HFFc6 (cell line): ENCODE results near the gene NCAPG2. TPM values are rescaled to one million over a fixed set of nuclear protein-coding genes. Genes with fewer than 3 reads are reported as not detected.

Source experiments
- DNase-seq: peaks from one replicate; pipeline ENCODE4 v3.0.0-alpha.2; 2018
- H3K27ac Mint-ChIP-seq: 2 replicates; pipeline ENCODE4 v1.8.0; 2020; ENCODE audit warnings: mild to moderate bottlenecking, mixed read lengths
- H3K27me3 Mint-ChIP-seq: 2 replicates; pipeline ENCODE4 v1.8.0; 2021; ENCODE audit warnings: mild to moderate bottlenecking, moderate library complexity, mixed read lengths; ENCODE audit not compliant: insufficient read depth
- H3K36me3 Mint-ChIP-seq: 2 replicates; pipeline ENCODE4 v1.8.0; 2021; ENCODE audit warnings: low read depth, mixed read lengths
- H3K4me1 Mint-ChIP-seq: 2 replicates; pipeline ENCODE4 v1.8.0; 2020; ENCODE audit warnings: low read depth, mixed read lengths
- H3K4me3 Mint-ChIP-seq: 2 replicates; pipeline ENCODE4 v1.8.0; 2020; ENCODE audit warnings: mild to moderate bottlenecking, moderate library complexity, mixed read lengths
- H3K9me3 Mint-ChIP-seq: 2 replicates; pipeline ENCODE4 v1.8.0; 2020; ENCODE audit warnings: mild to moderate bottlenecking, mixed read lengths
- total RNA-seq, 6 experiments: library from RNA; stranded (reverse); fragmentation: NEBNext Ultra II Directional; extraction: Animal tissue kit (Norgen Biotek cat#: 25700); gene quantifications; 2 replicates in 1 of 6; 3 replicates in 5 of 6; pipeline ENCODE4 v1.2.3, GENCODE V29; 2021
- TF ChIP-seq, protein P1 (sequence below): fragments of 200-600 bp; sonication (generic); IDR thresholded peaks from 2 replicates; pipeline ENCODE4 v1.5.0; 2021; ENCODE audit warnings: antibody characterized with exemption, mild to moderate bottlenecking

The NCAPG2 gene
- total RNA-seq, 6 experiments from 2014 or later: 27.1 to 60.3 (median 54.8) TPM

DNA sequence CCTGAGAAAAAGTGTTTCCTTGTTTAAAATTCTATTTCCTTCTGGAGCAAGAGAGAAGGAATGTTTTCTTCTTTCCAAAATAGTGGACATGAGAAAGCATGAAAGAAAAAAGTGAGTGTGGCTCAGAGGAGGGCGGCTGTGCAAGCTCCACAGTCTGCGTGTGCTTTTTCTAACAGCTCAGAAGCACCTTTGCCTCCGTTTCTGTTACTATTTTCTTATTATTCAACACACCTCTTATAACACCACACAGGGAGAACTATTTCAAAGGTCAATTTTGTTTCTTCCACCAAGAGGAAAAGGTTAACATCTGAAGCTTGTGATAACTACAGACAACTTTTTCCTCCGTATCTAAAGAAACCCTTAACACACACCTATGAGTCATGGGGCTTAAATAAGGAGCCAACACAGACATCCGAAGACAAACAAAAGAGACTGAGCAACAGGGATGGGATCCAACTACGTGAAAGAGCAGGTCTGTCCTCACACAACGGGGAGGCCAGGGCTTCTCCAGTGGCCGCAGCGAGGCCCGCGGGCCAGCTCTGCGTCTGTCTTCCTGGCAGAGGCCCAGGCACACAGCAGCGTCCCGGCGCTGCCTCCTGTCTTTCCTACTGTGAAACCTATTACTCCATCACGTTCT, 36.2 kb upstream of the NCAPG2 start:
- DNase-seq: peak; percentile 72

DNA sequence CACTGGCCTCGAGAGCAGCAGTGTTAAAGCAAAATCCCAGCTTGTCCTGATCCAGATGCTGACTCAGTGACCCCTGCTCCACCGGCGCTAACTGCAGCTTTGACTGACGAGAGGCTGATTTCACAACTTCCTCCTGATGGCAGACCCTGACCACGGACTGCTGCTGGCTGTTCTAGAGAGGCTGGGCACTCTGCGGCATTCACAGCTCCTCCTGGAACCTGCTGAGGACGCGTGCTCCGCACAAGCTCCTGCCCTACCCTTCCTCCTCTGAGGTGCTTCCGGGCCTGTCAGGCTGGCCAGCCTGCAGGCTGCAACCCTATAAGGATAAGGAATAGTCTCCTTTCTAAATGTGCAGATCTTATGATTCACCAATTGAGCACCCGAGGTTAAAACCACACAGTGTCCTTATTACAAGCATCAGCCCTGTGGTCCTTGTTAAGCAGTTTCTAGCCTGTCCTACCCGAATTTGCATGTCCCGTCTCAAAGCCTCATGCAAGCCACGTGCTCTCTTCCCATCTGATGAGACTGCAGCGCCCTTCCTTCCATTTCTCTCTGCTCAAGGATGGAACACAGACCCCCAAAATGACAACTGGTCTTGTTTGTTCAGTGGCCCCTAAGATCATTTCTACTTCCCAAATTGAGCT, 35.5 kb upstream of the NCAPG2 start:
- TF ChIP-seq, protein P1, sequence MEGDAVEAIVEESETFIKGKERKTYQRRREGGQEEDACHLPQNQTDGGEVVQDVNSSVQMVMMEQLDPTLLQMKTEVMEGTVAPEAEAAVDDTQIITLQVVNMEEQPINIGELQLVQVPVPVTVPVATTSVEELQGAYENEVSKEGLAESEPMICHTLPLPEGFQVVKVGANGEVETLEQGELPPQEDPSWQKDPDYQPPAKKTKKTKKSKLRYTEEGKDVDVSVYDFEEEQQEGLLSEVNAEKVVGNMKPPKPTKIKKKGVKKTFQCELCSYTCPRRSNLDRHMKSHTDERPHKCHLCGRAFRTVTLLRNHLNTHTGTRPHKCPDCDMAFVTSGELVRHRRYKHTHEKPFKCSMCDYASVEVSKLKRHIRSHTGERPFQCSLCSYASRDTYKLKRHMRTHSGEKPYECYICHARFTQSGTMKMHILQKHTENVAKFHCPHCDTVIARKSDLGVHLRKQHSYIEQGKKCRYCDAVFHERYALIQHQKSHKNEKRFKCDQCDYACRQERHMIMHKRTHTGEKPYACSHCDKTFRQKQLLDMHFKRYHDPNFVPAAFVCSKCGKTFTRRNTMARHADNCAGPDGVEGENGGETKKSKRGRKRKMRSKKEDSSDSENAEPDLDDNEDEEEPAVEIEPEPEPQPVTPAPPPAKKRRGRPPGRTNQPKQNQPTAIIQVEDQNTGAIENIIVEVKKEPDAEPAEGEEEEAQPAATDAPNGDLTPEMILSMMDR: no peak
- Mint-ChIP-seq H3K36me3 (peaks cover 42% of the 10 kb centered on the region), H3K4me3 (peak overlapping the region; percentile 66), H3K27me3 (peaks cover 4% of the 10 kb centered on the region), H3K27ac (peak overlapping the region; percentile 95), H3K4me1 (peaks cover 31% of the 10 kb centered on the region), H3K9me3 (no peaks in the 10 kb centered on the region)
- DNase-seq: peak; percentile 83

More for the DNA sequence above, 36.2 kb upstream of the NCAPG2 start:
- peak overlapping the region; percentile 95 for H3K27ac Mint-ChIP-seq
- H3K4me1 Mint-ChIP-seq: peaks cover 29% of the 10 kb centered on the region
- peaks cover 4% of the 10 kb centered on the region for H3K27me3 Mint-ChIP-seq
- H3K4me3 Mint-ChIP-seq: peak overlapping the region; percentile 66
- TF ChIP-seq, protein P1: peak; percentile 13; the same call in 1 of the 2 replicates
- H3K36me3 Mint-ChIP-seq: peaks cover 41% of the 10 kb centered on the region
- no peaks in the 10 kb centered on the region for H3K9me3 Mint-ChIP-seq

DNA sequence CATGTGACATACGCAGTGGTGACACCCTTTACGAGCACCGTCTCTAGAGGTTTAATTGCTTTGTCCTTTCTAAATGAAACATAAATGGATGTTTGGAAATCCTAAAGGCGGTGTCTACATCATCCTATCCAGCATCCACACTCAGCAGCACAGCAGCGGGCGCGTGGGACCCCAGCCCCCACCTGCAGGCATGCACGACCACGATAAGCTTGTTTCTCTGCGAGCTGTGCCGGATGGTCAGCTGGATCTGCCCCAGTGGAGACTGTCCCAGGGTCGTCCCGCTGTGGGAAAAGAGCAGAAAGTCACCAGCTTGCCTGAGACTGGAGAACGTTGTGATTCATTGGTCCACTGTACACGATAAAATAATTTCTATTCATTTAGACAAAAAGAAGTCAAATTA, 34.2 kb upstream of the NCAPG2 start:
- Mint-ChIP-seq H3K9me3 (no peaks in the 10 kb centered on the region), H3K27me3 (peaks cover 4% of the 10 kb centered on the region), H3K27ac (peak overlapping the region; percentile 21; the same call in 1 of the 2 replicates), H3K4me3 (no peak overlapping the region), H3K36me3 (peaks cover 55% of the 10 kb centered on the region), H3K4me1 (peaks cover 36% of the 10 kb centered on the region)
- TF ChIP-seq, protein P1: no peak
- no peak for DNase-seq

DNA sequence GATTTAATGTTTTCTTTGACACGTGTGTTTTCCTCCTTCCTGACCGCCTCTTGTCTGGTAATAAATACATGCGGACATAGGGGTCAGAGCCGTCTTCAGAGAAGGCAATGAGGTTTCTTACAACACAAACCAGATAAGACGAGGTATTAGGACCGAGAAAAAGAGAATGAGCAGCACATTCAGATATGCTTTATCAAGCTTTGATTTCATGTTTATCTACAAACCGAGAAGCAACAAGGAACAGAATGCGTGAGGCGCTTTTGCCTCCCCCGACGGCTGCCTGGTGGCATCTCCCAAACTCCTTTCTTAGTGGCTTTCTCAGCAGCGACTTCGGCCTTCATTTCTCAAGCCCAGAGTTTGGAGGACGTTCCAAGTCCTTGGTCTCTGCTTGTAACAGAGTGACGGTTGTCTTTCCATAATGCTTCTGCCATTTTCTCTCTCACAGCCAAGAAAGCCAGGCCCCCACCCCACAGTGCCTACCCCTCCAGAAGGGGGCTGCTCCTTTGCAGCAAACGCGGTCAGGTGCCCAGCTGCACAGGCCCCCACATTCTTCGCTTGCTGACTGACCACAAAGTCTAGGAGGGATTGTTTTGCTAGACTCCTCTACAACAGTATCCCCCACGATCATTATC, 32.6 kb upstream of the NCAPG2 start:
- H3K9me3 Mint-ChIP-seq: no peaks in the 10 kb centered on the region
- DNase-seq: no peak
- no peak overlapping the region for H3K4me3 Mint-ChIP-seq
- peaks cover 44% of the 10 kb centered on the region for H3K36me3 Mint-ChIP-seq
- H3K27ac Mint-ChIP-seq: no peak overlapping the region
- TF ChIP-seq, protein P1: no peak
- peaks cover 4% of the 10 kb centered on the region for H3K27me3 Mint-ChIP-seq
- H3K4me1 Mint-ChIP-seq: peaks cover 32% of the 10 kb centered on the region

DNA sequence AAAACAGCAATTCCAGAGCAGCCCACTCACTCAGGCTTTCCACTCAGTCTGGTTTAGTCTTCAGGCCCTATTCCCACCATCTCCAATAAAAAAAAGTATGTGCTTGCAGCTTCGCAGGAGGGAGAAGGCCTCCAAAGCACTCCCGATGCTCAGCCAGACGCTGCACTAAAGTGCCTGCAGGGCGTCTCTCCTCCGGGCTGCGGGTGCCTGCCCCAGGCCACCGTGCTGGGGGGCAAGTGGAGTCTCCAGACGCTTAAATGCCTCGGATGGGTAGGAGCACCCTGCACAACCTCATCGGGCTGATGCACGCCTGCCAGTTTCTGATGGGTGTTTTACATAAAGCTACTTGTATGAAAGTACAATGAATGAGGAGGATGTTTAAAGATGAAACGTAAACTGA, 31.3 kb upstream of the NCAPG2 start:
- Mint-ChIP-seq H3K36me3 (peaks cover 39% of the 10 kb centered on the region), H3K27ac (no peak overlapping the region)

More for the DNA sequence above, 31.3 kb upstream of the NCAPG2 start:
- H3K9me3 Mint-ChIP-seq: no peaks in the 10 kb centered on the region
- TF ChIP-seq, protein P1: no peak
- no peak for DNase-seq
- peaks cover 21% of the 10 kb centered on the region for H3K4me1 Mint-ChIP-seq
- peaks cover 4% of the 10 kb centered on the region for H3K27me3 Mint-ChIP-seq
- H3K4me3 Mint-ChIP-seq: no peak overlapping the region
